Spleen (tissue), 13 donors: ENCODE measurements around the gene PAPPA. TPM values are rescaled to one million over a fixed set of nuclear protein-coding genes. Genes with fewer than 3 reads are reported as not detected.

Experiments used
- DNase-seq: peaks from one replicate; pipeline ENCODE4 v3.0.0-alpha.2; 2020
- H3K27ac ChIP-seq, 8 donors: fragments of 200-600 bp; sonication (generic) in 7 of 8; 1 replicate in 4 of 8; 2 replicates in 4 of 8; pipeline versions ENCODE4 v1.5.0 to v1.8.0; 2016 to 2021; ENCODE audit warnings: inconsistent platforms in 4 of 8, mild to moderate bottlenecking in 4 of 8, moderate library complexity in 1 of 8
- H3K27me3 ChIP-seq, 7 donors: fragments of 200-600 bp; sonication (generic) in 6 of 7; replicated peaks in 1 of 7; 1 replicate in 4 of 7; 2 replicates in 3 of 7; pipeline versions ENCODE4 v1.5.0 to v1.8.0; 2016 to 2021; ENCODE audit warnings: inconsistent platforms in 3 of 7, mild to moderate bottlenecking in 1 of 7
- H3K36me3 ChIP-seq, 6 donors: fragments of 200-600 bp; sonication (generic) in 5 of 6; 1 replicate in 4 of 6; 2 replicates in 2 of 6; pipeline versions ENCODE4 v1.5.0 to v1.8.0; 2016 to 2021; ENCODE audit warnings: inconsistent platforms in 2 of 6
- H3K4me1 ChIP-seq, 6 donors: fragments of 200-600 bp; sonication (generic) in 5 of 6; 1 replicate in 3 of 6; 2 replicates in 3 of 6; pipeline versions ENCODE4 v1.5.0 to v1.8.0; 2016 to 2021; ENCODE audit warnings: inconsistent platforms in 3 of 6
- H3K4me3 ChIP-seq, 8 donors: fragments of 200-600 bp; sonication (generic) in 7 of 8; 1 replicate in 4 of 8; 2 replicates in 4 of 8; pipeline versions ENCODE4 v1.5.0 to v1.8.0; 2016 to 2021; ENCODE audit warnings: inconsistent platforms in 4 of 8, mild to moderate bottlenecking in 4 of 8, moderate library complexity in 2 of 8
- H3K9me3 ChIP-seq, 8 donors: fragments of 200-600 bp; sonication (generic) in 7 of 8; 1 replicate in 4 of 8; 2 replicates in 4 of 8; pipeline versions ENCODE4 v1.5.0 to v1.8.0; 2016 to 2021; ENCODE audit warnings: inconsistent platforms in 4 of 8
- POLR2A ChIP-seq, 3 donors: fragments of 450-650 bp; IDR thresholded peaks; one replicate each; pipeline ENCODE4 v1.5.1; 2017; ENCODE audit warnings: antibody characterized with exemption in 3 of 3, mild to moderate bottlenecking in 1 of 3
- POLR2AphosphoS5 ChIP-seq, 3 donors: sonication (generic); formaldehyde crosslinking; IDR thresholded peaks; one replicate each; pipeline ENCODE4 v1.5.1; 2017; ENCODE audit warnings: antibody characterized with exemption in 3 of 3
- WGBS, 5 donors: extraction: QIAGEN DNeasy Blood & Tissue Kit in 3 of 5; methylation state at CpG; one replicate each; pipeline versions ENCODE4 v1.1.5 to v1.1.7; 2013 to 2018; 5-methylcytosine and 5-hydroxymethylcytosine counted together
- intact Hi-C: fragments of 100-400 bp; cut with DNase I; formaldehyde crosslinking; loops from one replicate; pipeline ENCODE4 v1.15.0; 2023; ENCODE audit warnings: low total_unique reads
- long read RNA-seq, 2 donors: transcript quantifications; one replicate each; lab custom pipeline, GENCODE V29; 2026
- polyA plus RNA-seq, 3 donors: library from polyadenylated mRNA; stranded (reverse); fragments of 200-250 nt; gene quantifications; one replicate each; pipeline ENCODE4 v1.2.1, GENCODE V29; 2013
- total RNA-seq, 7 donors: library from RNA; depleted of rRNA in 3 of 7; stranded (reverse); fragments of >200 nt in 3 of 7; fragmentation: NEBNext Ultra II Directional in 4 of 7; extraction: Animal tissue kit (Norgen Biotek cat#: 25700) in 4 of 7; gene quantifications; one replicate each; pipeline versions ENCODE4 v1.1.0 to v1.2.1, GENCODE V29; 2016 to 2021
- TF ChIP-seq, protein P1 (sequence below), 11 experiments: fragments of 200-600 bp in 7 of 11; fragments of 450-650 bp in 4 of 11; sonication (generic) in 4 of 11; IDR thresholded peaks in 8 of 11; conservative IDR thresholded peaks in 3 of 11; 1 replicate in 7 of 11; 2 replicates in 4 of 11; pipeline versions ENCODE4 v1.4.0 to v1.8.0; 2016 to 2021; ENCODE audit warnings: antibody characterized with exemption in 11 of 11, inconsistent platforms in 4 of 11, mild to moderate bottlenecking in 1 of 11
- donor health status: healthy with polysubstance abuse.
- donor health status: DM: no; HTN: no; CAD: no; lungs with moderate emphysema.
- donor health status: DM: no; HTN: no; CAD: no.
- donor health status: Bipolar disorder and iron deficiency.
- donor health status: healthy.
- donor health status: DM: no; HTN: no; CAD: no.
- donor health status: DM: yes; HTN: yes; CAD: no.

PAPPA gene, protein sequence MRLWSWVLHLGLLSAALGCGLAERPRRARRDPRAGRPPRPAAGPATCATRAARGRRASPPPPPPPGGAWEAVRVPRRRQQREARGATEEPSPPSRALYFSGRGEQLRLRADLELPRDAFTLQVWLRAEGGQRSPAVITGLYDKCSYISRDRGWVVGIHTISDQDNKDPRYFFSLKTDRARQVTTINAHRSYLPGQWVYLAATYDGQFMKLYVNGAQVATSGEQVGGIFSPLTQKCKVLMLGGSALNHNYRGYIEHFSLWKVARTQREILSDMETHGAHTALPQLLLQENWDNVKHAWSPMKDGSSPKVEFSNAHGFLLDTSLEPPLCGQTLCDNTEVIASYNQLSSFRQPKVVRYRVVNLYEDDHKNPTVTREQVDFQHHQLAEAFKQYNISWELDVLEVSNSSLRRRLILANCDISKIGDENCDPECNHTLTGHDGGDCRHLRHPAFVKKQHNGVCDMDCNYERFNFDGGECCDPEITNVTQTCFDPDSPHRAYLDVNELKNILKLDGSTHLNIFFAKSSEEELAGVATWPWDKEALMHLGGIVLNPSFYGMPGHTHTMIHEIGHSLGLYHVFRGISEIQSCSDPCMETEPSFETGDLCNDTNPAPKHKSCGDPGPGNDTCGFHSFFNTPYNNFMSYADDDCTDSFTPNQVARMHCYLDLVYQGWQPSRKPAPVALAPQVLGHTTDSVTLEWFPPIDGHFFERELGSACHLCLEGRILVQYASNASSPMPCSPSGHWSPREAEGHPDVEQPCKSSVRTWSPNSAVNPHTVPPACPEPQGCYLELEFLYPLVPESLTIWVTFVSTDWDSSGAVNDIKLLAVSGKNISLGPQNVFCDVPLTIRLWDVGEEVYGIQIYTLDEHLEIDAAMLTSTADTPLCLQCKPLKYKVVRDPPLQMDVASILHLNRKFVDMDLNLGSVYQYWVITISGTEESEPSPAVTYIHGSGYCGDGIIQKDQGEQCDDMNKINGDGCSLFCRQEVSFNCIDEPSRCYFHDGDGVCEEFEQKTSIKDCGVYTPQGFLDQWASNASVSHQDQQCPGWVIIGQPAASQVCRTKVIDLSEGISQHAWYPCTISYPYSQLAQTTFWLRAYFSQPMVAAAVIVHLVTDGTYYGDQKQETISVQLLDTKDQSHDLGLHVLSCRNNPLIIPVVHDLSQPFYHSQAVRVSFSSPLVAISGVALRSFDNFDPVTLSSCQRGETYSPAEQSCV (N-terminal part only)
- total RNA-seq (1 to 10 TPM in 2 of 7 donors, under 1 TPM in 5; 0.23 to 1.4 (median 0.72) TPM), polyA plus RNA-seq (under 1 TPM; 0.13 to 0.18 (median 0.16) TPM)
- long read RNA-seq, donor 1 = 0 reads
- long read RNA-seq, donor 2 = 0 reads

DNA sequence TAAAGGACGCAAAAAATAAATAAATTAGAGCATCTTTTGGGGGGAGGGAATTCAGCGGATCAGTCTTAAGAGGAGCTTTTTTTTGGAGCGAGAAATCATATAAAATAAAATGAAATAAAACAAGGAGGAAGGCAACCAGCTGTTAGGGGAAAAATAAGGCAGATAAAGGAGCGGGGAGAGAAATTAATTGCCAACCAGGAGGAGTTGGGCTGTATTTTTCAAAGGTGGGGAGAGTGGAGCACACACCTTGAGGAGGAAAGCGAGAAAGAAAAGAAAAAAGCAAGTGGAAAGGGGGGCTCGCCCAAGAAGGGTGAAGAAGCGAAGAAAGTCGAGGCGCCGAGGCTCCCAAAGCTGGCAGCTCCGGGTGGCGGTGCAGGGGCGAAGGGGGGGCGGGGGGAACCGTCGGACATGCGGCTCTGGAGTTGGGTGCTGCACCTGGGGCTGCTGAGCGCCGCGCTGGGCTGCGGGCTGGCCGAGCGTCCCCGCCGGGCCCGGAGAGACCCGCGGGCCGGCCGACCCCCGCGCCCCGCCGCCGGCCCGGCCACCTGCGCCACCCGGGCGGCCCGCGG is at the start of gene PAPPA:
Gene PAPPA (plus strand): TSS at position 27 of the 569 bp plus-strand sequence. CDS start 382 bp downstream, at position 409.
- peak within 1 kb of the TSS in 7 of 8 donors; percentile 3 to 58 (median 17) for H3K4me3 ChIP-seq
- peaks cover 6 to 96% (median 61%) of the 10 kb centered on the region in 7 donors for H3K27me3 ChIP-seq
- 2 to 5% (median 2%) methylated on average over 31 to 41 of the region's 41 CpGs for WGBS, 5 donors
- H3K27ac ChIP-seq = no peak within 1 kb of the TSS
- H3K4me1 ChIP-seq = peaks cover 0 to 31% (median 19%) of the 10 kb centered on the region in 6 donors
- intact Hi-C loops = no loop called here
- no peaks in the 10 kb centered on the region for H3K36me3 ChIP-seq
- no peak for DNase-seq
- TF ChIP-seq, protein P1, sequence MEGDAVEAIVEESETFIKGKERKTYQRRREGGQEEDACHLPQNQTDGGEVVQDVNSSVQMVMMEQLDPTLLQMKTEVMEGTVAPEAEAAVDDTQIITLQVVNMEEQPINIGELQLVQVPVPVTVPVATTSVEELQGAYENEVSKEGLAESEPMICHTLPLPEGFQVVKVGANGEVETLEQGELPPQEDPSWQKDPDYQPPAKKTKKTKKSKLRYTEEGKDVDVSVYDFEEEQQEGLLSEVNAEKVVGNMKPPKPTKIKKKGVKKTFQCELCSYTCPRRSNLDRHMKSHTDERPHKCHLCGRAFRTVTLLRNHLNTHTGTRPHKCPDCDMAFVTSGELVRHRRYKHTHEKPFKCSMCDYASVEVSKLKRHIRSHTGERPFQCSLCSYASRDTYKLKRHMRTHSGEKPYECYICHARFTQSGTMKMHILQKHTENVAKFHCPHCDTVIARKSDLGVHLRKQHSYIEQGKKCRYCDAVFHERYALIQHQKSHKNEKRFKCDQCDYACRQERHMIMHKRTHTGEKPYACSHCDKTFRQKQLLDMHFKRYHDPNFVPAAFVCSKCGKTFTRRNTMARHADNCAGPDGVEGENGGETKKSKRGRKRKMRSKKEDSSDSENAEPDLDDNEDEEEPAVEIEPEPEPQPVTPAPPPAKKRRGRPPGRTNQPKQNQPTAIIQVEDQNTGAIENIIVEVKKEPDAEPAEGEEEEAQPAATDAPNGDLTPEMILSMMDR (IDR thresholded peaks at IDR 0.05 in 8 of 11, conservative IDR thresholded peaks at IDR 0.05 in 3 of 11) = no peak
- TF ChIP-seq POLR2AphosphoS5 (IDR thresholded peaks at IDR 0.05) = no peak
- no peak for TF ChIP-seq POLR2A (IDR thresholded peaks at IDR 0.05)
- H3K9me3 ChIP-seq = no peaks in the 10 kb centered on the region

DNA sequence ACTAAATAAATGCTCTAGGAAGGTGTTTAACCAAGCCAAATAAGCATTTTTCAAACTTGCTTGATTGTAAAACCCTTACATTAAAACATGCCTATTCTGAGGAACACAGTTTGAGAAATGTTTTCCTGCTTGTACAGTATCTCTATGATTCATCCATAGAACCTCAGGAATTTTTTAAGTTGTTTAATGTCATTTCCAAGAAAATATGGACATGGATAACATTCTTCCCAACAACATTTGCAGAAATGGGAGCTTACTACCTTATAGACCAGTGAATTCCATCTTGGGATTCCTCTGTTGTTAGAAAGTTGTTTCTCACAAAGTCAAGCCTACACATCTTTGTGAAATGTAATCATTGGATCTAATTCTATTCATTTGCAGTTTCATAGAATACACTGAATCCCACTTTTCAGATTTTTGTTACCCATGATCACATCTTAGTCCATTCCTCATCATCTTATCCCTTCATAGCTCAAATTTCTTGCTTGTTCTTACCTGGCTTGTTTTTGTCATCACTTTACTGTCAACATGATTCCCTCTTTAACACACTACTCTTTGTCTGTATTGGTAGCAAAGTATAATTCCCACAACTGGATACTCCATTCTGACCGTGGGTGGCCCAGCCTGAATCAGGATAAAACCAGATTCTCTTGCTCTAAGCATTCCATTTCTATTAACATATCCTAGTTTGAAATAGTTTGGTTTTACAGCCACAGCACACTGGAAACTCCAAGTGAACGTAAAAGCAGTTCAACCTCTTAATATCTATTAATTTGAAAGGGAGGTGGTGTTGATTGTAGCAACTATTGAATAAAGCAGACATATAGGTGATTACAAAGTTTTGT is 49.4 kb upstream of the PAPPA start:
- no peaks in the 10 kb centered on the region for H3K36me3 ChIP-seq
- H3K4me1 ChIP-seq = no peaks in the 10 kb centered on the region
- no peak overlapping the region for H3K27ac ChIP-seq
- 52 to 67% (median 60%) methylated on average over 2 of the region's 2 CpGs for WGBS, 5 donors
- DNase-seq = no peak
- intact Hi-C loops = loop anchor here (10.0 kb wide), 1 partner anchor 59 kb away; no protein-coding TSS in a partner anchor
- H3K27me3 ChIP-seq = no peaks in the 10 kb centered on the region
- peaks cover 0 to 5% (median 0%) of the 10 kb centered on the region in 8 donors for H3K9me3 ChIP-seq
- no peak overlapping the region for H3K4me3 ChIP-seq
- TF ChIP-seq, protein P1 (IDR thresholded peaks at IDR 0.05 in 8 of 11, conservative IDR thresholded peaks at IDR 0.05 in 3 of 11) = no peak
- TF ChIP-seq POLR2A (IDR thresholded peaks at IDR 0.05) (no peak), POLR2AphosphoS5 (IDR thresholded peaks at IDR 0.05) (no peak)

DNA sequence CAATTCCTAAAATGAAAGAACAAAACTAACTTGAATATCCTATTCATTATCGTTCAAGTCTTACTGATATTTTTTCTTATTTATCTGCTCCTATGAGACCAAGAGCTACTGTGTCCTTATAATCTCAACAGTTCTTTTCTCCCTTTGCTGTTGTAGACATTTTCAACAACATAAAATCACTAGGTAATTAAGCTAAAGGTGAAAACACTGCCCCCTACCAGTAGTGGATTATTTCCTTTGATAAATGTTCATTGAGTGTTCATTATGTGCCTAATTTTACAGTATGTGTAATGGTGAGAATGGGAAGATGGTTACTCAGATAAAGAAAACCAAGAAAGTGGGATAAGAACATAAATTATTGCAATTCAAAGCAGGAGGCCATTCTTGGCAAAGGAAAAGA is 41.4 kb upstream of the PAPPA start:
- intact Hi-C loops = no loop called here
- Histone ChIP-seq H3K9me3 (peaks cover 0 to 5% (median 0%) of the 10 kb centered on the region in 8 donors), H3K4me3 (no peak overlapping the region), H3K4me1 (no peaks in the 10 kb centered on the region), H3K36me3 (no peaks in the 10 kb centered on the region), H3K27ac (no peak overlapping the region), H3K27me3 (no peaks in the 10 kb centered on the region)
- DNase-seq = no peak
- WGBS, 5 donors = 89 to 95% (median 91%) methylated on average over 1 of the region's 1 CpG
- TF ChIP-seq POLR2A (IDR thresholded peaks at IDR 0.05) = no peak
- no peak for TF ChIP-seq POLR2AphosphoS5 (IDR thresholded peaks at IDR 0.05)
- TF ChIP-seq, protein P1 (IDR thresholded peaks at IDR 0.05 in 8 of 11, conservative IDR thresholded peaks at IDR 0.05 in 3 of 11) = no peak
